EL (cell line): Measurements from ENCODE around the gene BIRC5.

Experiments
- DNase-seq: peaks from one replicate; pipeline ENCODE4 v3.0.0-alpha.2; 2016

BIRC5 gene

DNA sequence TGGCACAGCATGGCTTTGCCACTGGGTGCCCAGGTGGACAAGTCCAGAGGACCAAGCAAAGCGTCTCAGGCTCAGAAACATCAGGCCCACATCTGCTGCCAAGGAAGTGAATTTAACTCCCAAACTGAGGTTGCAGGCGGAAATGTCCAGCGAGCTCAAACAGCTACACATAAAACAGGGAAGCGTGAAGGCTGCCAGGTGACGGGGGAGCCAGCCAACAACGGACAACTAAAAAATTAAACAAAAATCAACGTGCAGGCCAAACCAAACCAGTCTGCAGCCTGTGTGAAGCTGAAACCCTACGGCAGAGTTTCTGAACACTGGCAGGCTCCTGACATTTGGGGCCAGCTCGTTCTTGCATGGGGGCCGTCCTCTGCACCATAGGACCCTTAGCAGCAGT lies 29.7 kb upstream of the BIRC5 start:
- DNase-seq = no peak

- DNase-seq = no peak
Observed at GRCh38 chr17:78184868-78185267, 29.2 kb upstream of the BIRC5 start.

GRCh38 chr17:78185981-78186691 lies 27.9 kb upstream of the BIRC5 start:
- peak; percentile 69 for DNase-seq

- DNase-seq = peak; percentile 98
Observed at GRCh38 chr17:78186692-78187595, 27.1 kb upstream of the BIRC5 start, which contains the start of the genes AFMID and TK1. TSS of gene AFMID (plus strand) at chr17:78187362. CDS start at chr17:78187371, 9 bp downstream. TSS of gene TK1 (minus strand) at chr17:78187052. CDS start at chr17:78186994, 58 bp downstream.

DNA sequence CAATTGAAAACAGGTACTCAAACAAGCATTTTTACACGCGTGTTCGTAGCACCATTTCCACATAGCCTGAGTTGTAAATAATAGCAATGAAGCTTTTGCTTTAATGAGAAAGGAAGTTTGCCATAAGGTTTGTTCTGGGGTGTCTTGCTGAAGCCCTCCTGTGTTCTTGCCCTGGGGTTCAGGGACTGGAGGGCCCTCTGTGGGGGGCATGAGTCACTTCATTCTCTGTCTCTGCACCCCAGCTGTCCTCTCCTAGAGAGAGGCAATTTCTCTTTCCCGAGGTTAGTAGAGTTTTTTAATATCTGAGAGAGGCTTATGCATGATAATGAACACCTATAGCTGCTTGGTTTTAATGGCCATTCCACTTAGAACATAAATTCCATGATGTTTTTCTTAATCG lies 17.3 kb upstream of the BIRC5 start:
- DNase-seq = no peak

DNA sequence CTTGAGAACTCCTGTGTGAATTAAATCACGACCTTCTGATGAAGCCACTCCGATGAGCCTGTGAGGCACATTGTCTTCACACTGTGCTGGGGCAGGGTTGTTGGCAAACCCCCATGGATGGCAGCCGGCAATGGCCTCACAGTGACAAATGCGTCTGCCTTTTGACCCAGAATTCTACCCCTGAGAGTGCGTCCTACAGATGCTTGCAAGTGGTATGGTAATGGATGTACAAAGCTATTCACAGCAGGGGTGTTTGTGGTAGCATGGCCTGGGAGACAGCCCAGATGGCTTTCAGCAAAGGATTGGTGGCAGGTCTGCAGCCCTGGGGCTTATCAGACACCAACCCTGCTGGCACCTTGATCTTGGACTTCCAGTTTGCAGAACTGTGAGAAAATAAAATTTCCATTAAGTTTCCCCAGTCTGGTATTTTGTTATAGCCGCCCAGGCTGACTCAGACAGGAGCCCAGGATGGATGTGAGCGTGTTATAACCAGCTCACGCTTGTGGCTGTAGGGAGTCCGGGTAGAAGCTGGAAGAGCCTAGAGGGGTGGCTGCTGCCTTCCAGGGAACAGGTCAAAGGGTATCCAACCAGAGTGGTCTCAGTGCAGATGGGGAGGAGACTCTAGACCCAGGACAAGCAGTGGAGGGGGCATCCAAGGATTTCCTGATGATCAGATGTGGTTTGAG lies 16.8 kb upstream of the BIRC5 start:
- no peak for DNase-seq

GRCh38 chr17:78200451-78200850 lies 13.6 kb upstream of the BIRC5 start:
- no peak for DNase-seq

DNA sequence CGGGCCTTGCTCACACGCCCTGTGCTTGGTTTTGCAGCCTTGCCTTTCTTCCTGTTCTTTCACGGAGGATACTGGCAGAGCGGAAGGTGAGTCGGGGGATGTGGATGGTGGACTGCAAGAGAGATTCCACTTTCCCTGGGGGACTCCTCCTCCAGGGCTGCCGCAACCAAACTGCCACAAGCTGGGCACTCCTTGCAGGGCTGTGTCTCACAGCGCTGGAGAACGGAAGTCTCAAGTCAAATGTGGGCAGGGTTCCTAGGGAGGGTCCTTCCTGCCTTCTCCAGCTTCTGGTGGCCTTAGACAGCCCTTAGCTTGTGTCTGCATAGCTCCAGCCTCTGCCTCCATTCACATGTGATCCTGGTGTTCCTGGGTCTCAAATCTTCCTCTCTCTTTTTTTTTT lies 11.4 kb upstream of the BIRC5 start:
- no peak for DNase-seq

- DNase-seq = no peak
Observed at GRCh38 chr17:78204387-78205123, 9.5 kb upstream of the BIRC5 start.

DNA sequence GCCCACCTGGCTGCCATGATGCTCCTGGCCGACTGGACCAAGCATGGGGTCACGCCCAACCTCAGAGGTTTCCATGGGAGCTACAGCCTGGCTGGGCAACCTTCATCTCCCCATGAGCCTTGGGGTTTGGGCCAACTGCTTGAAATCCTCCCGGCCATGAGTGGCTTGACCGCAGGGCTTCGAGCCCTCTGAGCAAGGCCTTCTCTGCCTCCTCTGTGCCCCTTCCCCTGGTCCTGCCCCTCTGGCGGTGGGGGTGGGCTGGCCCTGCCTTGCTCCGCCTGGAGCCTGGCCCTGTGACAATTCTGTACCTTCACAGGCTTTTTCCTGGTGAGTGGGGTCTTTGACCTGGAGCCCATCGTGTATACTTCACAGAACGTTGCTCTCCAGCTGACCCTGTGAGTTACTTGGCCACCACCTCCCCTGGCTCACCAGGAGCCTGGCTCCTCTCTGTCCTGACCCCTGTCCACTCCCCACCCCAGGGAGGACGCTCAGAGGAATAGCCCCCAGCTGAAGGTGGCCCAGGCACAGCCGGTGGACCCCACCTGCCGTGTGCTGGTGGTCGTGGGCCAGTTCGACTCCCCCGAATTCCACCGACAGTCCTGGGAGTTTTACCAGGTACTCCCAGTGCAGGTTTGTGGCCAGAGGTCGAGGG lies 8.8 kb upstream of the BIRC5 start:
- no peak for DNase-seq

- no peak for DNase-seq
Observed at GRCh38 chr17:78206298-78206697, 7.8 kb upstream of the BIRC5 start.

GRCh38 chr17:78208486-78208885 lies 5.6 kb upstream of the BIRC5 start:
- DNase-seq = no peak

GRCh38 chr17:78210111-78210510 lies 3.9 kb upstream of the BIRC5 start:
- no peak for DNase-seq

- DNase-seq = no peak
Observed at GRCh38 chr17:78211032-78211431, 3.0 kb upstream of the BIRC5 start.

GRCh38 chr17:78214706-78215061 lies 631 bp downstream of the BIRC5 start:
- DNase-seq = no peak

GRCh38 chr17:78219396-78220150 lies 5.5 kb downstream of the BIRC5 start:
- DNase-seq = no peak

DNA sequence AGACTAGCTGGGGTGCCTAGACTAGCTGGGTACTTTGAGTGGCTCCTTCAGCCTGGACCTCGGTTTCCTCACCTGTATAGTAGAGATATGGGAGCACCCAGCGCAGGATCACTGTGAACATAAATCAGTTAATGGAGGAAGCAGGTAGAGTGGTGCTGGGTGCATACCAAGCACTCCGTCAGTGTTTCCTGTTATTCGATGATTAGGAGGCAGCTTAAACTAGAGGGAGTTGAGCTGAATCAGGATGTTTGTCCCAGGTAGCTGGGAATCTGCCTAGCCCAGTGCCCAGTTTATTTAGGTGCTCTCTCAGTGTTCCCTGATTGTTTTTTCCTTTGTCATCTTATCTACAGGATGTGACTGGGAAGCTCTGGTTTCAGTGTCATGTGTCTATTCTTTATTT lies 9.0 kb downstream of the BIRC5 start:
- no peak for DNase-seq

DNA sequence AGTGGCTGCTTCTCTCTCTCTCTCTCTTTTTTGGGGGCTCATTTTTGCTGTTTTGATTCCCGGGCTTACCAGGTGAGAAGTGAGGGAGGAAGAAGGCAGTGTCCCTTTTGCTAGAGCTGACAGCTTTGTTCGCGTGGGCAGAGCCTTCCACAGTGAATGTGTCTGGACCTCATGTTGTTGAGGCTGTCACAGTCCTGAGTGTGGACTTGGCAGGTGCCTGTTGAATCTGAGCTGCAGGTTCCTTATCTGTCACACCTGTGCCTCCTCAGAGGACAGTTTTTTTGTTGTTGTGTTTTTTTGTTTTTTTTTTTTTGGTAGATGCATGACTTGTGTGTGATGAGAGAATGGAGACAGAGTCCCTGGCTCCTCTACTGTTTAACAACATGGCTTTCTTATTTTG lies 9.7 kb downstream of the BIRC5 start:
- DNase-seq = no peak

GRCh38 chr17:78224231-78225087 lies 10.4 kb downstream of the BIRC5 start:
- no peak for DNase-seq

GRCh38 chr17:78225088-78225865 lies 11.2 kb downstream of the BIRC5 start:
- DNase-seq = no peak
